Fibroblast of lung (primary cell): ENCODE data around the gene SIN3B. TPM values are rescaled to one million over a fixed set of nuclear protein-coding genes. Genes with fewer than 3 reads are reported as not detected.
A peak's percentile ranks its signal among the peaks of the same experiment; 100 is the strongest.

ENCODE experiments used
- DNase-seq, 2 donors: peaks; one replicate each; pipeline versions ENCODE4 v3.0.0 to v3.0.0-alpha.2; 2010; ENCODE audit warnings: low read depth in 2 of 2
- H2AFZ ChIP-seq: 2 replicates; pipeline ENCODE4 v1.5.1; 2012; ENCODE audit warnings: low read length, control low read depth, inconsistent platforms
- H3K27ac ChIP-seq: 2 replicates; pipeline ENCODE4 v1.5.1; 2011; ENCODE audit warnings: low read length, control low read depth; ENCODE audit not compliant: insufficient read depth
- H3K27me3 ChIP-seq: 2 replicates; pipeline ENCODE4 v1.5.1; 2011; ENCODE audit warnings: mild to moderate bottlenecking, low read length; ENCODE audit not compliant: control insufficient read depth, insufficient read depth
- H3K36me3 ChIP-seq: 2 replicates; pipeline ENCODE4 v1.5.1; 2011; ENCODE audit warnings: low read length; ENCODE audit not compliant: control insufficient read depth, insufficient read depth
- H3K4me1 ChIP-seq: 2 replicates; pipeline ENCODE4 v1.5.1; 2011; ENCODE audit warnings: low read length; ENCODE audit not compliant: control insufficient read depth, insufficient read depth; ENCODE audit errors: extremely low read depth
- H3K4me2 ChIP-seq: 2 replicates; pipeline ENCODE4 v1.5.1; 2011; ENCODE audit warnings: low read length, control low read depth; ENCODE audit not compliant: insufficient read depth; ENCODE audit errors: extremely low read depth
- H3K4me3 ChIP-seq, 4 experiments: fragments of 200-600 bp in 1 of 4; sonication (generic) in 1 of 4; replicated peaks in 1 of 4; 2 replicates each; pipeline ENCODE4 v1.5.1; 2011 to 2016; ENCODE audit warnings: low read length in 4 of 4, low read depth in 3 of 4, mild to moderate bottlenecking in 3 of 4, control low read depth in 2 of 4, inconsistent platforms in 1 of 4, mixed read lengths in 1 of 4; ENCODE audit not compliant: insufficient read depth in 1 of 4; ENCODE audit errors: control extremely low read depth in 1 of 4
- H3K79me2 ChIP-seq: 2 replicates; pipeline ENCODE4 v1.5.1; 2012; ENCODE audit warnings: mild to moderate bottlenecking, low read length, inconsistent platforms; ENCODE audit not compliant: control insufficient read depth, insufficient read depth
- H3K9ac ChIP-seq: 2 replicates; pipeline ENCODE4 v1.5.1; 2011; ENCODE audit warnings: mild to moderate bottlenecking, low read length, control low read depth; ENCODE audit not compliant: insufficient read depth
- H3K9me3 ChIP-seq: 2 replicates; pipeline ENCODE4 v1.5.1; 2012; ENCODE audit warnings: low read depth, low read length; ENCODE audit not compliant: control insufficient read depth, insufficient read depth
- H4K20me1 ChIP-seq: 2 replicates; pipeline ENCODE4 v1.5.1; 2011; ENCODE audit warnings: low read length; ENCODE audit not compliant: control insufficient read depth, insufficient read depth; ENCODE audit errors: extremely low read depth
- CTCF ChIP-seq, 2 donors: IDR thresholded peaks in 1 of 2; conservative IDR thresholded peaks in 1 of 2; 1 replicate in 1 of 2; 2 replicates in 1 of 2; pipeline ENCODE4 v1.5.1; 2011 to 2012; ENCODE audit warnings: low read length in 2 of 2, control low read depth in 1 of 2, inconsistent platforms in 1 of 2, low read depth in 1 of 2, mild to moderate bottlenecking in 1 of 2
- EZH2 ChIP-seq: IDR thresholded peaks from 2 replicates; pipeline ENCODE4 v1.5.1; 2012; ENCODE audit warnings: low read length, control low read depth, mild to moderate bottlenecking; ENCODE audit errors: missing control alignments
- polyA plus RNA-seq, 2 donors: library from polyadenylated mRNA; depleted of rRNA in 1 of 2; stranded (reverse) in 1 of 2; unstranded in 1 of 2; fragments of >200 nt; gene quantifications; 2 replicates each; pipeline ENCODE4 v1.2.1, GENCODE V29; 2011 to 2012; ENCODE audit warnings: missing spikeins in 1 of 2
- total RNA-seq: library from RNA; depleted of rRNA; stranded (reverse); fragments of >200 nt; gene quantifications from 2 replicates; pipeline ENCODE4 v1.2.1, GENCODE V29; 2014

The SIN3B gene
- total and polyA plus RNA-seq, 2 donors (not counting 1 experiment from before 2014, with no cell fraction given) = 14.9 to 32.9 TPM

GRCh38 chr19:16894080-16894479, 64.9 kb downstream of the SIN3B start:
- Histone ChIP-seq H3K9ac (no peak overlapping the region), H3K4me2 (no peak overlapping the region), H3K9me3 (no peaks in the 10 kb centered on the region), H3K4me1 (no peaks in the 10 kb centered on the region), H3K27ac (no peak overlapping the region), H4K20me1 (no peaks in the 10 kb centered on the region), H3K36me3 (no peaks in the 10 kb centered on the region), H3K27me3 (peaks cover 2% of the 10 kb centered on the region), H3K79me2 (no peaks in the 10 kb centered on the region), H3K4me3 (no peak overlapping the region), H2AFZ (no peak overlapping the region)
- DNase-seq = no peak
- TF ChIP-seq CTCF (conservative IDR thresholded peaks at IDR 0.05 in 1 of 2, IDR thresholded peaks at IDR 0.05 in 1 of 2; ENCODE audit: low read depth in 1 of 2, low read length in 2 of 2) = no peak
- no peak for TF ChIP-seq EZH2

GRCh38 chr19:16895467-16896145, 66.4 kb downstream of the SIN3B start:
- DNase-seq = peak in 1 of 2 donors; percentile 20
- no peak overlapping the region for H3K4me3 ChIP-seq
- H3K4me2 ChIP-seq = no peak overlapping the region
- no peak overlapping the region for H3K9ac ChIP-seq
- H3K79me2 ChIP-seq = no peaks in the 10 kb centered on the region
- no peak overlapping the region for H2AFZ ChIP-seq
- no peaks in the 10 kb centered on the region for H3K9me3 ChIP-seq
- no peaks in the 10 kb centered on the region for H3K36me3 ChIP-seq
- TF ChIP-seq CTCF (conservative IDR thresholded peaks at IDR 0.05 in 1 of 2, IDR thresholded peaks at IDR 0.05 in 1 of 2; ENCODE audit: low read depth in 1 of 2, low read length in 2 of 2) (no peak), EZH2 (no peak)
- H3K27ac ChIP-seq = no peak overlapping the region
- no peaks in the 10 kb centered on the region for H3K4me1 ChIP-seq
- peaks cover 2% of the 10 kb centered on the region for H3K27me3 ChIP-seq
- no peaks in the 10 kb centered on the region for H4K20me1 ChIP-seq

- no peaks in the 10 kb centered on the region for H3K4me1 ChIP-seq
- H3K4me3 ChIP-seq = peak overlapping the region; percentile 40 to 62 (median 44)
- no peaks in the 10 kb centered on the region for H3K36me3 ChIP-seq
- no peak for DNase-seq
- H4K20me1 ChIP-seq = no peaks in the 10 kb centered on the region
- H3K9me3 ChIP-seq = no peaks in the 10 kb centered on the region
- H2AFZ ChIP-seq = no peak overlapping the region
- H3K79me2 ChIP-seq = no peaks in the 10 kb centered on the region
- H3K4me2 ChIP-seq = peak overlapping the region; percentile 92
- peaks cover 2% of the 10 kb centered on the region for H3K27me3 ChIP-seq
- TF ChIP-seq CTCF (conservative IDR thresholded peaks at IDR 0.05 in 1 of 2, IDR thresholded peaks at IDR 0.05 in 1 of 2; ENCODE audit: low read depth in 1 of 2, low read length in 2 of 2) = no peak
- TF ChIP-seq EZH2 = no peak
- H3K9ac ChIP-seq = peak overlapping the region; percentile 53
- H3K27ac ChIP-seq = no peak overlapping the region
Observed at GRCh38 chr19:16896146-16897028, 67.2 kb downstream of the SIN3B start.
